MM.1S (cell line): ENCODE data around the gene STS.

Experiments used
- DNase-seq: peaks from one replicate; pipeline ENCODE4 v3.0.0-alpha.2; 2015
- H2AFZ ChIP-seq: fragments of 300-600 bp; sonication (generic); 2 replicates; pipeline ENCODE4 v1.6.0; 2016; ENCODE audit warnings: antibody characterized with exemption, low read length
- H3F3A ChIP-seq: fragments of 300-600 bp; sonication (generic); 2 replicates; pipeline ENCODE4 v1.6.1; 2016; ENCODE audit warnings: mild to moderate bottlenecking, antibody characterized with exemption, low read length, moderate library complexity, mixed read lengths; ENCODE audit not compliant: insufficient read depth
- H3K27ac ChIP-seq: fragments of 300-600 bp; sonication (generic); 2 replicates; pipeline ENCODE4 v1.5.1; 2016; ENCODE audit warnings: mild to moderate bottlenecking, low read length
- H3K27me3 ChIP-seq: fragments of 300-600 bp; sonication (generic); replicated peaks from 2 replicates; pipeline ENCODE4 v1.6.0; 2016; ENCODE audit warnings: low read length; ENCODE audit not compliant: insufficient read depth
- H3K36me3 ChIP-seq: fragments of 300-600 bp; sonication (generic); replicated peaks from 2 replicates; pipeline ENCODE4 v1.6.1; 2016; ENCODE audit warnings: mild to moderate bottlenecking, low read length, mixed read lengths; ENCODE audit not compliant: insufficient read depth
- H3K4me1 ChIP-seq: fragments of 300-600 bp; sonication (generic); 2 replicates; pipeline ENCODE4 v1.6.1; 2016; ENCODE audit warnings: low read length, mixed read lengths
- H3K4me2 ChIP-seq: fragments of 300-600 bp; sonication (generic); 2 replicates; pipeline ENCODE4 v1.6.0; 2016; ENCODE audit warnings: low read depth, low read length
- H3K4me3 ChIP-seq: fragments of 300-600 bp; sonication (generic); 2 replicates; pipeline ENCODE4 v1.5.1; 2016; ENCODE audit warnings: low read length, mixed read lengths
- H3K79me2 ChIP-seq: fragments of 300-600 bp; sonication (generic); 2 replicates; pipeline ENCODE4 v1.6.1; 2016; ENCODE audit warnings: mixed run types, low read length, mixed read lengths
- H3K9ac ChIP-seq: fragments of 300-600 bp; sonication (generic); 2 replicates; pipeline ENCODE4 v1.6.1; 2016; ENCODE audit warnings: low read length, mixed read lengths
- H3K9me2 ChIP-seq: fragments of 300-600 bp; sonication (generic); replicated peaks from 2 replicates; pipeline ENCODE4 v1.6.1; 2016; ENCODE audit warnings: mild to moderate bottlenecking, low read length, mixed read lengths; ENCODE audit not compliant: insufficient read depth
- H3K9me3 ChIP-seq: fragments of 300-600 bp; sonication (generic); replicated peaks from 2 replicates; pipeline ENCODE4 v1.6.1; 2016; ENCODE audit warnings: mild to moderate bottlenecking, low read length, mixed read lengths; ENCODE audit not compliant: insufficient read depth
- H4K20me1 ChIP-seq: fragments of 300-600 bp; sonication (generic); 2 replicates; pipeline ENCODE4 v1.6.1; 2016; ENCODE audit warnings: mild to moderate bottlenecking, low read length, moderate library complexity, mixed read lengths; ENCODE audit not compliant: insufficient read depth
- EZH2 ChIP-seq: fragments of 300-600 bp; sonication (generic); optimal IDR thresholded peaks from 2 replicates; pipeline ENCODE3; 2017; ENCODE audit warnings: low read depth, mild to moderate bottlenecking, antibody characterized with exemption, low read length, mixed read lengths
- EZH2phosphoT487 ChIP-seq: fragments of 300-600 bp; sonication (generic); IDR thresholded peaks from 2 replicates; pipeline ENCODE4 v1.6.1; 2018; ENCODE audit warnings: antibody characterized with exemption, low read length
- TF ChIP-seq, protein P1 (sequence below): fragments of 300-600 bp; sonication (generic); IDR thresholded peaks from 2 replicates; pipeline ENCODE4 v1.5.1; 2016; ENCODE audit warnings: antibody characterized with exemption, low read length, mixed read lengths

The STS gene

DNA sequence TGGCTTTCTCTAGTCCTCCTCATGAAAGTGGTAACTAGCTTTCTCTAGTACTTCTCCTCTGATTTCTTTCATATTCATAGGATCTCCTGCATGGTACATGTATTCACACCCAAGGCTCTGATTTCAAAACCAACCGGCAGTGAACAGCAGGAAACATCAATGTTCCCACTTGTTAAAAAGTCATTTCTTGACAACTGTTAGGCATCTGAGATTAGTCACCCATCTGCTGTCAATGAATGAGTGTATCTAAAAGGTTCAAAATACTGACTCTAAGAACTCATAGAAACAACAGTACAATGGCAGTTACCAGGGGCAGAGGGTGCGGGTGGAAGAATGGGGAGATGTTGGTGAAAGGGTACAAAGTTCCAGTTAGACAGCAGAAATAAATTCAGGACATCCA is 31.9 kb downstream of the STS start:
- Histone ChIP-seq H2AFZ (no peak overlapping the region), H3K9me3 (no peaks in the 10 kb centered on the region), H3K27ac (no peak overlapping the region), H3K36me3 (no peaks in the 10 kb centered on the region), H3K4me3 (no peak overlapping the region), H3K9ac (no peak overlapping the region), H3K9me2 (no peaks in the 10 kb centered on the region), H3K4me1 (no peaks in the 10 kb centered on the region), H4K20me1 (no peaks in the 10 kb centered on the region), H3K27me3 (no peaks in the 10 kb centered on the region), H3F3A (no peaks in the 10 kb centered on the region), H3K4me2 (no peak overlapping the region), H3K79me2 (no peaks in the 10 kb centered on the region)
- no peak for DNase-seq
- TF ChIP-seq EZH2phosphoT487 (no peak), EZH2 (no peak)
- TF ChIP-seq, protein P1, sequence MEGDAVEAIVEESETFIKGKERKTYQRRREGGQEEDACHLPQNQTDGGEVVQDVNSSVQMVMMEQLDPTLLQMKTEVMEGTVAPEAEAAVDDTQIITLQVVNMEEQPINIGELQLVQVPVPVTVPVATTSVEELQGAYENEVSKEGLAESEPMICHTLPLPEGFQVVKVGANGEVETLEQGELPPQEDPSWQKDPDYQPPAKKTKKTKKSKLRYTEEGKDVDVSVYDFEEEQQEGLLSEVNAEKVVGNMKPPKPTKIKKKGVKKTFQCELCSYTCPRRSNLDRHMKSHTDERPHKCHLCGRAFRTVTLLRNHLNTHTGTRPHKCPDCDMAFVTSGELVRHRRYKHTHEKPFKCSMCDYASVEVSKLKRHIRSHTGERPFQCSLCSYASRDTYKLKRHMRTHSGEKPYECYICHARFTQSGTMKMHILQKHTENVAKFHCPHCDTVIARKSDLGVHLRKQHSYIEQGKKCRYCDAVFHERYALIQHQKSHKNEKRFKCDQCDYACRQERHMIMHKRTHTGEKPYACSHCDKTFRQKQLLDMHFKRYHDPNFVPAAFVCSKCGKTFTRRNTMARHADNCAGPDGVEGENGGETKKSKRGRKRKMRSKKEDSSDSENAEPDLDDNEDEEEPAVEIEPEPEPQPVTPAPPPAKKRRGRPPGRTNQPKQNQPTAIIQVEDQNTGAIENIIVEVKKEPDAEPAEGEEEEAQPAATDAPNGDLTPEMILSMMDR, result no peak

DNA sequence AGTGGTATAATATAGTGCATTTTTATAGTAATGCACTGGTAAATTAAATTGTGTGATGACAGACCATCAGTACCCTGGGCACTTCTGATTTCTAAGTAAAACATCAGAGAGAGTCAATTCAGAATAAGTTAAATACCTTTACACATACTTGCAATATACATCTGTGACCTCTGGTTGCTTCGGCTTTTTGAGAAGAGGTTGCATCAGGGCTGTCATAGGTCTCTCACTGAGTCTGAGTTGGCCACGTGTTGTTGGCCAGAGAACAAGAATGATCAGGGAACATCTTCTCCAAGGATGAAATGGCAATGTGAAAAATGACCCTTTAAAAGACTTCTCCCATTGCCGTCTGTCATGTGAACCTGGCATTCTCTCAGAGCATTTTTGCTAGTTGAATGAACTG is 37.3 kb downstream of the STS start:
- Histone ChIP-seq H2AFZ (no peak overlapping the region), H3K4me2 (no peak overlapping the region), H3K27ac (no peak overlapping the region), H3K36me3 (no peaks in the 10 kb centered on the region), H3K9me3 (no peaks in the 10 kb centered on the region), H3K4me3 (no peak overlapping the region), H3K79me2 (no peaks in the 10 kb centered on the region), H4K20me1 (no peaks in the 10 kb centered on the region), H3K9ac (no peak overlapping the region), H3K4me1 (no peaks in the 10 kb centered on the region), H3K27me3 (no peaks in the 10 kb centered on the region), H3F3A (no peaks in the 10 kb centered on the region), H3K9me2 (no peaks in the 10 kb centered on the region)
- no peak for DNase-seq
- TF ChIP-seq EZH2phosphoT487 (no peak), EZH2 (no peak)
- TF ChIP-seq, protein P1, result no peak

DNA sequence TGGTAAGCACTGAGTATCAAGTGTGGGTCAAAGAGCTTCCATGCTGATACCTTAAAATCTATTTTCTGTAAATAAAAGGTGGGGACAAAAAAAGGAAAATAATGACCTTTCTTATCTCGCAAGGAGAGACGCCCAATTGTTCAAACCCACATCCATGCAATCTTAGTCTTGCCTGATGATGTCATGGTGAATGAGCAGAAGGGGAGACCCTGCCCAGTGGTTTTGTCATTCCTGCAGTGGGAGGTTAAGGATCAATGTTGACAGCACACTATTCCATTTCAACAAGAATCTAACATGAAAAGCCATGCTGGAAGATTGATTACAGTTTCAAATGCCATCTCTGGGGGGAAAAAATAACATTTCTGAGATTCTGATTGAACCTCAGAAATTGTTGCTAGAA is 41.2 kb downstream of the STS start:
- Histone ChIP-seq H4K20me1 (no peaks in the 10 kb centered on the region), H3K9ac (no peak overlapping the region), H3K4me3 (no peak overlapping the region), H3K79me2 (no peaks in the 10 kb centered on the region), H3K9me2 (no peaks in the 10 kb centered on the region), H3K4me1 (no peaks in the 10 kb centered on the region), H3K27ac (no peak overlapping the region), H3K9me3 (no peaks in the 10 kb centered on the region), H3K36me3 (no peaks in the 10 kb centered on the region), H2AFZ (no peak overlapping the region), H3F3A (no peaks in the 10 kb centered on the region), H3K27me3 (no peaks in the 10 kb centered on the region), H3K4me2 (no peak overlapping the region)
- no peak for DNase-seq
- TF ChIP-seq EZH2phosphoT487, result no peak
- TF ChIP-seq EZH2, result no peak
- TF ChIP-seq, protein P1, result no peak

DNA sequence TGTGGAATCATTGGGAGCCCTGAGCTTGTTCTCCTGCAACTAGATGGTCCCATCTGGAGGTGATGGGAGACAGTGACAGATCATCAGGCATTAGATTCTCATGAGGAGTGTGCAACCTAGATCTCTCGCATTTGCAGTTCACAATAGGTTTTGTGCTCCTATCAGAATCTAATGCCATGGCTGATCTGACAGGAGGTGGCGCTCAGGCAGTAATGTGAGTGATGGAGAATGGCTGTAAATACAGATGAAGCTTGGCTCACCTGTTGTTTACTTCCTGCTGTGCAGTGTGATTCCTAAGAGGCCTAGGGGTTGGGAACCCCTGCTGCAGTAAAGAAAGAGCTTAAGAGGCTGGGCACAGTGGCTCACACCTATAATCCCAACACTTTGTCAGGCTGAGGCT is 42.6 kb downstream of the STS start:
- no peak overlapping the region for H3K4me3 ChIP-seq
- DNase-seq, result no peak
- H3K36me3 ChIP-seq, result no peaks in the 10 kb centered on the region
- no peaks in the 10 kb centered on the region for H3K9me3 ChIP-seq
- H3K9ac ChIP-seq, result no peak overlapping the region
- no peak overlapping the region for H2AFZ ChIP-seq
- H3K27ac ChIP-seq, result no peak overlapping the region
- no peaks in the 10 kb centered on the region for H3K9me2 ChIP-seq
- no peaks in the 10 kb centered on the region for H3K27me3 ChIP-seq
- no peaks in the 10 kb centered on the region for H3K4me1 ChIP-seq
- TF ChIP-seq EZH2 (no peak), EZH2phosphoT487 (no peak)
- TF ChIP-seq, protein P1, result no peak
- no peaks in the 10 kb centered on the region for H3F3A ChIP-seq
- no peak overlapping the region for H3K4me2 ChIP-seq
- no peaks in the 10 kb centered on the region for H3K79me2 ChIP-seq
- H4K20me1 ChIP-seq, result no peaks in the 10 kb centered on the region
